ENCODE results near the gene RTN1.

RTN1 gene

GRCh38 chr14:59811073-59811472, 59.5 kb downstream of the RTN1 start:
- Histone ChIP-seq H3K27ac (no peak overlapping the region), H3K4me3 (no peak overlapping the region), H3K9me3 (no peaks in the 10 kb centered on the region), H3K27me3 (no peaks in the 10 kb centered on the region), H3K4me1 (peaks cover 0 to 17% (median 0%) of the 10 kb centered on the region in 4 donors), H3K36me3 (no peaks in the 10 kb centered on the region)
- intact Hi-C loops (cut with DNase I; ENCODE audit: low total_unique reads), result loop anchor here (2.0 kb wide), 1 partner anchor 24 kb away; no protein-coding TSS in a partner anchor
- no peak for TF ChIP-seq CTCF (IDR thresholded peaks at IDR 0.05)
- DNase-seq, result no peak

- Histone ChIP-seq H3K27me3 (no peaks in the 10 kb centered on the region), H3K36me3 (no peaks in the 10 kb centered on the region), H3K27ac (no peak overlapping the region), H3K4me1 (no peaks in the 10 kb centered on the region), H3K4me3 (no peak overlapping the region), H3K9me3 (no peaks in the 10 kb centered on the region)
- TF ChIP-seq CTCF (IDR thresholded peaks at IDR 0.05), result no peak
- DNase-seq, result no peak
- intact Hi-C loops (cut with DNase I; ENCODE audit: low total_unique reads), result no loop called here
Observed at GRCh38 chr14:59803052-59803540, 67.5 kb downstream of the RTN1 start.

GRCh38 chr14:59788176-59788575, 82.4 kb downstream of the RTN1 start:
- DNase-seq, result no peak
- Histone ChIP-seq H3K4me1 (peaks cover 0 to 50% (median 7%) of the 10 kb centered on the region in 4 donors), H3K36me3 (no peaks in the 10 kb centered on the region), H3K4me3 (no peak overlapping the region), H3K27ac (no peak overlapping the region), H3K9me3 (no peaks in the 10 kb centered on the region), H3K27me3 (no peaks in the 10 kb centered on the region)
- intact Hi-C loops (cut with DNase I; ENCODE audit: low total_unique reads), result no loop called here
- TF ChIP-seq CTCF (IDR thresholded peaks at IDR 0.05), result no peak

- no peak overlapping the region for H3K4me3 ChIP-seq
- DNase-seq, result no peak
- H3K27me3 ChIP-seq, result no peaks in the 10 kb centered on the region
- H3K27ac ChIP-seq, result peak overlapping the region in 1 of 2 donors; percentile 13
- intact Hi-C loops (cut with DNase I; ENCODE audit: low total_unique reads), result loop anchor here (2.0 kb wide), 1 partner anchor 24 kb away; no protein-coding TSS in a partner anchor
- H3K9me3 ChIP-seq, result no peaks in the 10 kb centered on the region
- no peaks in the 10 kb centered on the region for H3K36me3 ChIP-seq
- TF ChIP-seq CTCF (IDR thresholded peaks at IDR 0.05), result no peak
- H3K4me1 ChIP-seq, result peaks cover 0 to 41% (median 7%) of the 10 kb centered on the region in 4 donors
Observed at GRCh38 chr14:59787045-59787674, 83.4 kb downstream of the RTN1 start.

GRCh38 chr14:59785629-59786028, 84.9 kb downstream of the RTN1 start:
- Histone ChIP-seq H3K4me3 (no peak overlapping the region), H3K9me3 (no peaks in the 10 kb centered on the region), H3K27ac (no peak overlapping the region), H3K36me3 (no peaks in the 10 kb centered on the region), H3K4me1 (peaks cover 0 to 49% (median 7%) of the 10 kb centered on the region in 4 donors), H3K27me3 (no peaks in the 10 kb centered on the region)
- no peak for TF ChIP-seq CTCF (IDR thresholded peaks at IDR 0.05)
- no peak for DNase-seq
- intact Hi-C loops (cut with DNase I; ENCODE audit: low total_unique reads), result loop anchor here (2.0 kb wide), 1 partner anchor 25 kb away; no protein-coding TSS in a partner anchor
